Naive thymus-derived CD4-positive, alpha-beta T cell (primary cell): ENCODE results near the gene BICD1. TPM values are rescaled to one million over a fixed set of nuclear protein-coding genes. Genes with fewer than 3 reads are reported as not detected.
A peak's percentile ranks its signal among the peaks of the same experiment; 100 is the strongest.

ENCODE experiments used
- ATAC-seq: fragments of 150-1000 bp; cut with Tn5 transposase; 2 replicates; pipeline ENCODE4 v1.10.0; 2021; ENCODE audit warnings: mild to moderate bottlenecking, moderate library complexity
- CTCF ChIA-PET: fragments of 350-600 bp; sonication (Branson Sonifier 250); formaldehyde crosslinking; loops from one replicate; lab custom pipeline; 2021; ENCODE audit warnings: antibody characterized with exemption; lab: Charles Lee
- POLR2A ChIA-PET: fragments of 350-600 bp; sonication (Branson Sonifier 250); formaldehyde crosslinking; loops from one replicate; lab custom pipeline; 2021; ENCODE audit warnings: antibody characterized with exemption, inconsistent platforms; lab: Charles Lee
- DNase-seq, 9 donors: peaks; one replicate each; pipeline versions ENCODE4 v3.0.0 to v3.0.0-alpha.2; 2020 to 2022; ENCODE audit warnings: mixed read lengths in 1 of 9
- H3K27ac ChIP-seq: one replicate; pipeline ENCODE4 v1.7.0; 2013; ENCODE audit warnings: mild to moderate bottlenecking, low read depth, low read length, moderate library complexity
- H3K27me3 ChIP-seq, 2 donors: one replicate each; pipeline ENCODE4 v1.7.0; 2013; ENCODE audit warnings: low read length in 2 of 2, mild to moderate bottlenecking in 2 of 2, moderate library complexity in 2 of 2; ENCODE audit not compliant: control insufficient read depth in 2 of 2, insufficient read depth in 2 of 2
- H3K36me3 ChIP-seq, 3 experiments: 1 replicate in 2 of 3; 2 replicates in 1 of 3; pipeline ENCODE4 v1.7.0; 2013; ENCODE audit warnings: low read length in 3 of 3, mild to moderate bottlenecking in 3 of 3, moderate library complexity in 1 of 3; ENCODE audit not compliant: insufficient read depth in 3 of 3, control insufficient read depth in 2 of 3
- H3K4me1 ChIP-seq, 2 donors: one replicate each; pipeline ENCODE4 v1.7.0; 2013; ENCODE audit warnings: low read length in 2 of 2, mild to moderate bottlenecking in 2 of 2, moderate library complexity in 1 of 2; ENCODE audit not compliant: control insufficient read depth in 2 of 2, insufficient read depth in 2 of 2
- H3K4me3 ChIP-seq: 2 replicates; pipeline ENCODE4 v1.7.0; 2013; ENCODE audit warnings: mild to moderate bottlenecking, low read length
- H3K9me3 ChIP-seq, 3 experiments: 1 replicate in 2 of 3; 2 replicates in 1 of 3; pipeline ENCODE4 v1.7.0; 2013; ENCODE audit warnings: low read length in 3 of 3; ENCODE audit not compliant: control insufficient read depth in 2 of 3
- H3K27ac Mint-ChIP-seq, 9 donors: one replicate each; pipeline ENCODE4 v1.8.0; 2020 to 2022; ENCODE audit warnings: mixed read lengths in 9 of 9, mild to moderate bottlenecking in 8 of 9, moderate library complexity in 5 of 9, inconsistent platforms in 2 of 9
- H3K27me3 Mint-ChIP-seq, 5 donors: one replicate each; pipeline ENCODE4 v1.8.0; 2021 to 2022; ENCODE audit warnings: mixed read lengths in 5 of 5, mild to moderate bottlenecking in 1 of 5
- H3K36me3 Mint-ChIP-seq, 5 donors: one replicate each; pipeline ENCODE4 v1.8.0; 2020 to 2022; ENCODE audit warnings: mixed read lengths in 5 of 5, mild to moderate bottlenecking in 3 of 5, inconsistent platforms in 1 of 5
- H3K4me1 Mint-ChIP-seq, 7 donors: one replicate each; pipeline ENCODE4 v1.8.0; 2020 to 2022; ENCODE audit warnings: mixed read lengths in 7 of 7, mild to moderate bottlenecking in 3 of 7, inconsistent platforms in 1 of 7
- H3K4me3 Mint-ChIP-seq, 10 donors: one replicate each; pipeline ENCODE4 v1.8.0; 2020 to 2022; ENCODE audit warnings: mild to moderate bottlenecking in 10 of 10, mixed read lengths in 10 of 10, moderate library complexity in 6 of 10, inconsistent platforms in 2 of 10
- H3K9me3 Mint-ChIP-seq, 11 donors: one replicate each; pipeline ENCODE4 v1.8.0; 2020 to 2022; ENCODE audit warnings: mixed read lengths in 11 of 11, mild to moderate bottlenecking in 4 of 11, inconsistent platforms in 1 of 11, moderate library complexity in 1 of 11
- intact Hi-C, 2 donors: fragments of 100-400 bp; cut with micrococcal nuclease; formaldehyde crosslinking; loops; one replicate each; pipeline ENCODE4 v1.15.1; 2023
- polyA plus RNA-seq, 2 donors: library from polyadenylated mRNA; unstranded; fragments of 300-500 nt; fragmentation: Illumina TruSeq; gene quantifications; one replicate each; pipeline ENCODE4 v1.2.3, GENCODE V29; 2021
- total RNA-seq, 6 experiments: library from RNA in 5 of 6; stranded (reverse) in 5 of 6; gene quantifications; 1 replicate in 5 of 6; 2 replicates in 1 of 6; pipeline ENCODE4 v1.2.3 and lab custom pipeline; 2021 to 2026

BICD1 gene
- total and polyA plus RNA-seq, 7 experiments from 2014 or later = 6.3 to 25.1 (median 17.4) TPM

DNA sequence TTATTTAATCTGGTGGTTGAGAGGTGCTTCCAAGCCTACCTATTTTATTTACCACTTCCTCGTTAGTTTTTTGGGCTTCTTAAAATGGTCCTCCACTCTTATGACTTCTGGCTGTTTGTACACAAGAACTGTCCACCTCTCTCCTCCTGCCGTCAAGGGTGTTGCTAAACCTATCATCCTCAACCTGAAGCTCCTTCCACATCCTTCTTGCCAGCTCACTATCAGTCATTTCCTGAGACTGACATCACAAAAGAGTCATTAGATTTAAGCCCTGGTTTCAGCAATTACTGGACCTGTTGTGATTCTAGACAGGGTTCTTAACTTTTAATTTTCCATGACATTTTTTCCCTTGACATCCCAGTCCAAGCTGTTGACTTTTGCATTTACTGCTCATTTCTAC lies 91.9 kb downstream of the BICD1 start:
- peaks cover 5 to 31% (median 14%) of the 10 kb centered on the region in 5 donors for H3K36me3 Mint-ChIP-seq
- no peak for ATAC-seq
- ChIA-PET CTCF (no interaction called here), POLR2A (interaction anchor here (0.7 kb wide), 1 partner anchor 171 kb away, joined by 3 read pairs; no protein-coding TSS in a partner anchor)
- Histone ChIP-seq H3K9me3 (peaks cover 0 to 5% (median 0%) of the 10 kb centered on the region in 3 experiments), H3K36me3 (no peaks in the 10 kb centered on the region), H3K4me3 (no peak overlapping the region), H3K27ac (no peak overlapping the region), H3K27me3 (no peaks in the 10 kb centered on the region), H3K4me1 (no peaks in the 10 kb centered on the region)
- peaks cover 0 to 25% (median 12%) of the 10 kb centered on the region in 11 donors for H3K9me3 Mint-ChIP-seq
- no peak overlapping the region for H3K4me3 Mint-ChIP-seq
- H3K27ac Mint-ChIP-seq = peak overlapping the region in 2 of 9 donors; percentile 4 to 8
- no peak for DNase-seq
- H3K4me1 Mint-ChIP-seq = peaks cover 0 to 4% (median 0%) of the 10 kb centered on the region in 7 donors
- no peaks in the 10 kb centered on the region for H3K27me3 Mint-ChIP-seq
- intact Hi-C loops = no loop called here

DNA sequence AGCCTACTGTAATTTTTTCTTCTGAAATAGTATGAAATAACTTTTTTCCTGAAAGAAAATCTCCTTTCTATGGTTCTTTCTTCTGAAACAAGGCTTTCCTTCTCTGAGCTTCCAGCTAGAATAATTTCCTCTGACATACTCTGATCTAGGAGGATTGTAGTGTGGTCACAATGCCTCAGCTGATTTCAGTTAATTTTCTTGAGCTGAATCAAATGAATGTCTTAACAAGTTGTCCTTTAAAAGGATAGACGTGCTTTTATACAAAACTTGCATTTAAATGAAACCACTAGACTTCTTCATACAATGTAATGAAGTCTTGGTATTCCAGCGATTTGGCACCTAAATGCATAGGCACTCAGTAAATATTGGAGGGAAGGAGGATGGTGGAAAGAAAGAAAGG lies 94.4 kb downstream of the BICD1 start:
- H3K4me3 Mint-ChIP-seq = no peak overlapping the region
- Histone ChIP-seq H3K4me3 (no peak overlapping the region), H3K27me3 (no peaks in the 10 kb centered on the region), H3K9me3 (no peaks in the 10 kb centered on the region), H3K36me3 (no peaks in the 10 kb centered on the region), H3K27ac (no peak overlapping the region), H3K4me1 (no peaks in the 10 kb centered on the region)
- DNase-seq (no peak), ATAC-seq (no peak)
- ChIA-PET CTCF (no interaction called here), POLR2A (no interaction called here)
- peaks cover 0 to 4% (median 0%) of the 10 kb centered on the region in 11 donors for H3K9me3 Mint-ChIP-seq
- H3K36me3 Mint-ChIP-seq = peaks cover 0 to 33% (median 8%) of the 10 kb centered on the region in 5 donors
- no peaks in the 10 kb centered on the region for H3K27me3 Mint-ChIP-seq
- intact Hi-C loops = no loop called here
- H3K4me1 Mint-ChIP-seq = peaks cover 0 to 4% (median 0%) of the 10 kb centered on the region in 7 donors
- no peak overlapping the region for H3K27ac Mint-ChIP-seq

DNA sequence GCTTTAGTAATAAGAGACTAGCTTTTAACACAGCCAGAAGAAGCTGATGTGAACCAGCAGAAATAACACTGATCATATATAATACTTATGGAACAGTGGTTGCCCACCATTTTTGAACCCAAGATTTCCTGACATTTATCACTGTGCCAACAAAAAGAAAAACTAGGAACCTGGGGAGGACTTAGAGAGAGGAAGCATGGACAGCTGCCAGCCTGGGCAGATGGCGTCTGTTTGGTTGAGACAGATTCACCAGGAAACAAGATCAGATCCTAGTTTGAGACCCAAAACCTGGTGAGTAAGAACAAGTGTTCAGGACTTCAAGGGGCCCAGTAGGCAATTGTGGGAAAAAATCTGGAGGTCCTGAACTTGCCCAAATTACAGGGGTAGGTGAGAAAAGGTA lies 95.3 kb downstream of the BICD1 start:
- no peak overlapping the region for H3K27ac Mint-ChIP-seq
- ChIA-PET CTCF (no interaction called here), POLR2A (no interaction called here)
- intact Hi-C loops = no loop called here
- Histone ChIP-seq H3K4me1 (no peaks in the 10 kb centered on the region), H3K9me3 (no peaks in the 10 kb centered on the region), H3K27ac (no peak overlapping the region), H3K27me3 (no peaks in the 10 kb centered on the region), H3K4me3 (no peak overlapping the region), H3K36me3 (no peaks in the 10 kb centered on the region)
- H3K36me3 Mint-ChIP-seq = peaks cover 0 to 28% (median 6%) of the 10 kb centered on the region in 5 donors
- no peak for DNase-seq
- no peak overlapping the region for H3K4me3 Mint-ChIP-seq
- peaks cover 0 to 4% (median 0%) of the 10 kb centered on the region in 11 donors for H3K9me3 Mint-ChIP-seq
- H3K4me1 Mint-ChIP-seq = peaks cover 0 to 4% (median 0%) of the 10 kb centered on the region in 7 donors
- ATAC-seq = no peak
- H3K27me3 Mint-ChIP-seq = no peaks in the 10 kb centered on the region

DNA sequence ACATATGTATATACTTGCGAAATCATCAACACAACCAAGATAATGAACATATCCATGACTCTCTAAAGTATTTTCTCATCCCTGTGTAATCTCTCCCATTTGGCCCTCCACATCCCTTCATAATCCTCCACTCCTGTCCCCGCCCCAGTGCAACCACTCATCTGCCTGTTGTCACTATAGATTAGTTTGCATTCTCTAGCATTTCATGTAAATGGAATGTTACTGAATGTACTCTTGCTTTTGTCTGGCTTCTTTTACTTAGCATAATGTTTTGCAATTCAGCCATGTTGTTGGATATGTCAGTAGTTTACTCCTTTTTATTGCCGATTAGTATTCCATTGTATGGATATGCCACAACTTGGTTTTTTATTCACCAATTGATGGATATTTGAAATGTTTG lies 99.1 kb downstream of the BICD1 start:
- Mint-ChIP-seq H3K27me3 (no peaks in the 10 kb centered on the region), H3K9me3 (peaks cover 0 to 4% (median 0%) of the 10 kb centered on the region in 11 donors), H3K27ac (no peak overlapping the region), H3K36me3 (peaks cover 0 to 28% (median 6%) of the 10 kb centered on the region in 5 donors), H3K4me3 (no peak overlapping the region), H3K4me1 (peaks cover 0 to 4% (median 0%) of the 10 kb centered on the region in 7 donors)
- Histone ChIP-seq H3K9me3 (no peaks in the 10 kb centered on the region), H3K4me3 (no peak overlapping the region), H3K36me3 (no peaks in the 10 kb centered on the region), H3K4me1 (no peaks in the 10 kb centered on the region), H3K27ac (no peak overlapping the region), H3K27me3 (no peaks in the 10 kb centered on the region)
- intact Hi-C loops = no loop called here
- no peak for DNase-seq
- POLR2A ChIA-PET = no interaction called here
- no peak for ATAC-seq
- CTCF ChIA-PET = no interaction called here

DNA sequence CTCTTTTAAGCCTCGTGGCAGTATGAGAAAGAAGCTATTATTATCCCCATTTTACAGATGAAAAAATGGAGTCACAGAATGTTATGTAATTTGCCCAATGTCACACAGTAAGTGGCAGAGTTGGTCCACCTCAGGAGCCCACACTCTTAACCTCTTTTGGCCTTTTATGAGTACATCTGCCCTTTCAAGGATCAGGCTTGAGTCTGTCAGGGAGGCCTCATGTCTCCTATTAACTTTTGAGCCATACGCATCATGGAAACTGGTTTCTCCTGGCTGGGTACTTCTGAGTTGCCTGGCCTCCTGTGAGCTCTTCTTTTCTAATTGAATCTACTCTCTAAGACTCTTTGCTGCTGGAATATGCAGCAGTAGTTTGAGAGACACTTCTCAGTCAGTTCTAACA lies 101.7 kb downstream of the BICD1 start:
- Mint-ChIP-seq H3K27ac (no peak overlapping the region), H3K27me3 (no peaks in the 10 kb centered on the region), H3K9me3 (peaks cover 0 to 4% (median 0%) of the 10 kb centered on the region in 11 donors), H3K4me3 (no peak overlapping the region), H3K36me3 (peaks cover 0 to 19% (median 4%) of the 10 kb centered on the region in 5 donors), H3K4me1 (peaks cover 0 to 4% (median 0%) of the 10 kb centered on the region in 7 donors)
- H3K27me3 ChIP-seq = no peaks in the 10 kb centered on the region
- no peaks in the 10 kb centered on the region for H3K9me3 ChIP-seq
- intact Hi-C loops = no loop called here
- DNase-seq (no peak), ATAC-seq (no peak)
- no peak overlapping the region for H3K27ac ChIP-seq
- no peaks in the 10 kb centered on the region for H3K4me1 ChIP-seq
- ChIA-PET POLR2A (no interaction called here), CTCF (no interaction called here)
- H3K4me3 ChIP-seq = no peak overlapping the region
- no peaks in the 10 kb centered on the region for H3K36me3 ChIP-seq

DNA sequence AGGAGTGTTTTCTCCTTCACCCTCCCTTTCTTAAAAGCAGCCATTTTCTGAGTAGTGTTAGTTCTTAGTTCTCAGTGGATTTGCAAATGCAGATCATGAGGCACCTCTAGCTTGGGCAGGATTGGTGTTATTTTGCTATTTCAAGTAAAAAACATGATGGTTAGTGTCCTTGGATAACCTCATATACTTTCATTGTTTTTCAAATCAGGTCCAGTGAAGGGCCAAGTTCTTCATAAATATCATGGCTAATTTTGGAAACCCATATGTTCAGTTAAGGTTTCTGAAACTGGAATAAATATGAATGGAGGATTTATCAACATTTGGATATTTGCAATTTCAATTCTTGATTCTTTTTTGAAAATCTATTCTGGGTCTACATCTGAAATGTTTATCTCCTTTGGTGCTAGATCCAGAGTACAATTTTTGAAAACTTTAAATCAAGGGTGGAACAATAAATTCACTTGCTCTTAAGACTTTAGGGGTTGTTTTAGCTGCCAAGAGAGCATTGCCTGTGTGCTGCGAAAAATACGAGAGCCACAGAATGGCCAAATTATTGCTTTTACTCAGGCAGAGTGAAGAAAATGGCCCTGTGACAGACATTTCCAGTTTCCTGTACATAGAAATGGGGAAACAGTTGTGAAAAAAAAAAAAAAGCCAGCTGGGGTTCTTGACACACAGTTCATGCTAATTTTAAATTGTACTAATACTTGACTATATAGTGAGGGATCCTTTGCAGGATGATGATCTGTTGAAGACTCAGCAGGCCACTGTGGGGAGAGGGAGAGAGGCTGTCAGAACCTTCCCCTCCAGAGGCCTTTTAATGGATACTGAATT lies 104.6 kb downstream of the BICD1 start:
- Histone ChIP-seq H3K4me3 (no peak overlapping the region), H3K36me3 (peaks cover 0 to 4% (median 0%) of the 10 kb centered on the region in 3 experiments), H3K27ac (no peak overlapping the region), H3K4me1 (no peaks in the 10 kb centered on the region), H3K9me3 (no peaks in the 10 kb centered on the region), H3K27me3 (no peaks in the 10 kb centered on the region)
- H3K27me3 Mint-ChIP-seq = no peaks in the 10 kb centered on the region
- DNase-seq = no peak
- peaks cover 0 to 13% (median 8%) of the 10 kb centered on the region in 5 donors for H3K36me3 Mint-ChIP-seq
- ChIA-PET POLR2A (no interaction called here), CTCF (interaction anchor here (0.5 kb wide), 1 partner anchor 89 kb away, joined by 3 read pairs; no protein-coding TSS in a partner anchor)
- H3K27ac Mint-ChIP-seq = peak overlapping the region in 4 of 9 donors; percentile 21 to 66 (median 24)
- no peak overlapping the region for H3K4me3 Mint-ChIP-seq
- intact Hi-C loops = no loop called here
- no peak for ATAC-seq
- peaks cover 0 to 6% (median 0%) of the 10 kb centered on the region in 7 donors for H3K4me1 Mint-ChIP-seq
- H3K9me3 Mint-ChIP-seq = no peaks in the 10 kb centered on the region
